GM10266 (cell line): Measurements from ENCODE around the gene CEP63.

ENCODE experiments used
- DNase-seq: peaks from one replicate; pipeline ENCODE4 v3.0.0; 2012; ENCODE audit errors: extremely low spot score
- TF ChIP-seq, protein P1 (sequence below): IDR thresholded peaks from 2 replicates; pipeline ENCODE4 v1.5.1; 2012; ENCODE audit warnings: mild to moderate bottlenecking, low read depth; ENCODE audit not compliant: control insufficient read depth, insufficient read depth; ENCODE audit errors: missing control alignments

CEP63 gene

DNA sequence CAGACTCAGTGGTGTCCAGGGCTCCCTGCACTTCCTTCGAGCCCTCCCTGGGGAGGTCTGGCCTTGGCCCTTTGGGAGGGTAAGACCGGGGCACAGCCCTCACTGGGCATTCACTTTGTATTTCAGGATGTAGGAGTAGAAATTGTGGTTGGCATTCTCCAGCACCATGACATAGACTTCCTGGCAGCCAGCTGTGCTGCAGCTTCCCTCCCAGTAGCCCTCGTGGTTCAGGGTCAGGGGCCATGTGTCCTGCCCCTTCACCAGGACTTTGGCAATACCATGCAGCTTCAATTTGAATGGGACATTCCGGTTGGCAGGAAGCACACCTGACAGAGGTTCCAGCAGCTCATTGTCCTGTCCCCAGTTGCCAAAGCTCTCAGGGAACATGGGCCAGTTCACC lies 117.6 kb downstream of the CEP63 start:
- DNase-seq = no peak

DNA sequence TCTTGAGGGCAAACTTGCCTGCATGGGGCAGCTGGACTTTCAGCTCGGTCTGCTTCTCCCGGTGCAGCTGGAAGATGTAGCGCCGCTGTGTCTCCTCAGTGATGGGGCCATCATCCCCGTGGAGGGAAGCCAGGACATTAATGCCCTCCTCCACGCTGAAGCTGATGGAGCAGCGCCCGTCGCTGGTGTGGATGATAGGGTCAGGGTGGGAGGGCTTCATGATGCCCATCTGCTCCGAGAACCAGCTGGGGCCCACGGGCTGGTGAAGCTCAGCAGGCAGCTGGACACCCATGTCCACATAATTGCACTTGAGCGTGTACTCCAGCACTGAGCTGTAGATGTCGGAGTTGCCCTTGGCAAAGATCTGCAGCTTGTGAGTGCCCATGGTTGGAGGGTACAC lies 118.1 kb downstream of the CEP63 start:
- DNase-seq = no peak
- TF ChIP-seq, protein P1, sequence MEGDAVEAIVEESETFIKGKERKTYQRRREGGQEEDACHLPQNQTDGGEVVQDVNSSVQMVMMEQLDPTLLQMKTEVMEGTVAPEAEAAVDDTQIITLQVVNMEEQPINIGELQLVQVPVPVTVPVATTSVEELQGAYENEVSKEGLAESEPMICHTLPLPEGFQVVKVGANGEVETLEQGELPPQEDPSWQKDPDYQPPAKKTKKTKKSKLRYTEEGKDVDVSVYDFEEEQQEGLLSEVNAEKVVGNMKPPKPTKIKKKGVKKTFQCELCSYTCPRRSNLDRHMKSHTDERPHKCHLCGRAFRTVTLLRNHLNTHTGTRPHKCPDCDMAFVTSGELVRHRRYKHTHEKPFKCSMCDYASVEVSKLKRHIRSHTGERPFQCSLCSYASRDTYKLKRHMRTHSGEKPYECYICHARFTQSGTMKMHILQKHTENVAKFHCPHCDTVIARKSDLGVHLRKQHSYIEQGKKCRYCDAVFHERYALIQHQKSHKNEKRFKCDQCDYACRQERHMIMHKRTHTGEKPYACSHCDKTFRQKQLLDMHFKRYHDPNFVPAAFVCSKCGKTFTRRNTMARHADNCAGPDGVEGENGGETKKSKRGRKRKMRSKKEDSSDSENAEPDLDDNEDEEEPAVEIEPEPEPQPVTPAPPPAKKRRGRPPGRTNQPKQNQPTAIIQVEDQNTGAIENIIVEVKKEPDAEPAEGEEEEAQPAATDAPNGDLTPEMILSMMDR = no peak

More for the DNA sequence above, 117.6 kb downstream of the CEP63 start:
- TF ChIP-seq, protein P1 = no peak

DNA sequence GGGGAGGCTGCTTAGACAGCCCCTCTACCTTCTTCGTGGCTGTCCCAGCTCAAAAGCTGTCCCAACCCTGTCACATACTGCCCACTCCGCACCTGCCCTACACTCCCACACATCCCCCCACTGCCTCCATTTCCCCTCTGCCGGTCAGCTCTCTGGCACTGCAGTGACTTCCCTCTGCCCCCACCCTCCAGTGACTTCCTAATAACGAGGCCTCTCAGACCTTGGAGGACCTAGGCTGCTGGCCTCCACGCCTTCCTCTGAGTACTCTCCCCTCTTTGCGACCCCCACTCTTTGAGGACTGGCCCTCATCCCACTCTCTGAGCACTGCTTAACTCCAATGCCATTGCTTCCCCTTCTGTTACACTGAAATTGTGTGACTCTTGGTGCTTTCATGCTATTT lies 119.7 kb downstream of the CEP63 start:
- TF ChIP-seq, protein P1 = no peak
- DNase-seq = no peak

DNA sequence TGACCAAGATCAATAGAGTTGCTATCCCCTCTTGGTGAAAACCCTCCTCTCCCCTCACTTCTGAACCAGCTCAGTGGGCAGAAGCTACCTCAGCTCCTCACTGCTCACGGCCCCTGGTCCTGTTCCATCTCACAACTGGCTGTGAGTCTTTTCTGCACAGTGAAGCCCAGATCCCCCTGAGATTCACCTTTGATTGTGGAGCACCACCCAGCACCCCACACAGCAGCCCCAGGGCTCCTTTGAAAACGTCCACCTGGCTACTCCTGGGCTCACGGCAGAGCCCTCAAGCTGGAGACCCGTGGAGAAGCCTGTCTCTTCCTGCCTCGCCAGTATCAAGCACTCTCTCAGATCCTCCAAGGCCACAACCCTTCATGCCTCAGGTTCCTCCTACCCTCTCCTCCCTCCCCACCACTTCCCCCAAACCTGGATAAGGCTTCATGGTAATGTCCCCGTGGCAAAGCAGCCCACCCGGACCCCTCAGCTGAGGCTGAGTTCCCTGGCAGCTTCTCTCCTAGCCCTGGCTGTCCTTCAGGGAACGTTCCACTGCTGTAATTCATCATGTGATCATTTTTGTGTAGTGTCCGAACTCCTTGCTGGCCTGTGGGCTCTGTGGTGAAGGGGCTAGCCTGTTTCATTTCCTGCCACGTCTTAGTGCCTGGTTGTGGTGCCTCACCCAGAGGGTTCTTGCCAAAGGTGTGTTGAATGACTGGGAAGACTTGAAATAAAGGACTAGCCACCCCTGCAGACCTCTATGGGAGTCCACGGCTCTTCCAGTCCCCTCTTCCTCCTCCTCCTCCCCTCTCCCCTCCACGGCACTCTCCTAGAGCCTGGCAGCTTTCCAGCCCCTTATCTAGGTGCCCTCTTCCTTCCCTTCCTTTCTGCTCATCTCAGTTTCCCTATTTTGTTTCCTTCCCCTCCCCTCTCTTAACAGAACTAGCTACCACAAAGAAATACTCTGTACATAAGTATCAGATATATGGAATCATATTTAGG lies 120.5 kb downstream of the CEP63 start:
- no peak for DNase-seq
- TF ChIP-seq, protein P1 = no peak

DNA sequence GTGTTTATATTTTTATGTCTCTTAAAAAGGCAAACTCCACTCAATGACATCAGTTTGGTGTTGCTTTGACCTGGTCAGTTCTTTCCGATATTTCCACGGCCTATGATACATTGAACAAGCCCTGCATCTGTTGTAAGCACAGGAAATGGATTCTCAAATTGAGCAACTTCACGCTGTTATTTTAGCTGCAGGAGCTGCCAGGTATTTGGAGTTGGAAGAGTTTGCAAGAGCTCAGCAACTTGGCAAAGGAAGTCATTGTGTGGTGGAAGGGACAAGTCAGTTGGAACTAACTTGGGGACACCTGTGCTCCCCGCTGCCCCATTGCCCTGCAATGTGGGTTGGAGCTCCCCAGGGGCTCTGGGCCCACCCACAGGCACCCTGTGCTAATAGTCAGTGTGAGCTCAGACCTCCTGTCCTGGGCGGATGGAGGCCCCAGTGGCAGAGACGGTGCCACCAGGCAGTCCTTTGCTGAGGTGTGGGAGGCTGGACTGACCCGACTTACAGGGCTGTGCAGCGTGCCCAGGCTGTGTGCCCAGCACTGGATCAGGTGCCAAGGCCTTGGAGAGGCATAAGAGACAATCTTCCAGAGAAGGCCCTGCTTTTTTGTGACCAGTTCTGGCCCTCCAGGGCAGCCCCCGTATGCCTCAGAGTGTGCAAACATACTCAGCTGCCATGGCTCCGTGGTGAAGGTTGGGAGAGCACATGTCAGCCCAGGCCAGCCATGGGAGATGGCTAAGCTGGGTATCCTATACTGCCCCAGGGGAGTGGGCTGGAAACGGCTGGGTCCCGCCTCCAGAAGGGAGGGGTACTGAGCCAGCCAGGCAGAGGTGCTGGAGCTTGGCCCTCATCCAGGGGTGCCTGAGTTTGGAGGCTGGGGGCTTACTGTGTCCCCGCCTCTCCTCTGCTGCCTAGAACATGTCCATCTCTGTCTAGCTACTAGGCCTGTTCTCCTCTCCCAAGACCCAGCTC lies 121.5 kb downstream of the CEP63 start:
- DNase-seq = no peak
- TF ChIP-seq, protein P1 = no peak

DNA sequence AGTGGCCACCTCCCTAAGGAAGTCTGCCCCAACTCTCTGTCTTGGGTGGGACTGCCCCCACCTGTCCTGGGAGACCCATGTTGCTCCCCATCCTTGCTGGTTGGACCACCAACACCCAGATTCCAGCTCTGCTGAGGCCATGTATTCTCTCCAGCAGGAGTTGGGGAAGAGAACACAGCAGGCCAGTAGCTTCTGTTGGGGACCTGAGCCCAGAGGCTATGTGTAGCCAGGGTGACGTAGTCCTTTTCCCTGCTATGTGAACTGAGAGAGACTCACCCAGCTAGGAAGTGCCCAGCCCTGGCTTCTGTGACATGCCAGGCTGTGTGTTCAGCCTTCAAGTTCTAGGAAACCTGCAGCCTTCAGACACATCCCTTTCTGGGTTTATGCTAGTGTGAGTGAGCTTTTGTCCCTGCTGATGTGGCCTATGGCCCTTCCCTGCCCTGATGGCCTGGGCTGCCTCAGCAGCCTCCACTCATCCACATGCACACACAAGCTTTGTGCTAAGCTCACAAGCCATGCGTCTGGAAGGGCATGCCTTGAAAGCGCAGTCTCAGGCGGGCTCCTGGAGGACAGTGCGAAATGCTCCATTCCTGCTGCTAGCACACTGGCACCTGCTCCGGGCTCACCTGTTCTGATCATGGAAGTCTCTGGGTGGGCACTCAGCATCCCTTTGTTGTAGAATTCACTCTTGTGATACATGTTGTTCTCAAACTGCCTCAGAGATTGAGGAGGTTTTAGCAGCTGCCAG lies 122.3 kb downstream of the CEP63 start:
- DNase-seq = no peak
- TF ChIP-seq, protein P1 = no peak
